Adrenal gland (tissue), 5 donors: Measurements from ENCODE around the gene AGBL1.

Source experiments
- CTCF ChIP-seq, 6 experiments: fragments of 450-650 bp in 4 of 6; fragments of 200-600 bp in 2 of 6; sonication (generic) in 1 of 6; IDR thresholded peaks; 1 replicate in 5 of 6; 2 replicates in 1 of 6; pipeline versions ENCODE4 v1.5.1 to v1.8.0; 2016 to 2021; ENCODE audit warnings: antibody characterized with exemption in 6 of 6, mild to moderate bottlenecking in 2 of 6, moderate library complexity in 1 of 6
- POLR2A ChIP-seq, 2 donors: fragments of 450-650 bp; IDR thresholded peaks; one replicate each; pipeline ENCODE4 v1.6.1; 2017; ENCODE audit warnings: antibody characterized with exemption in 2 of 2, mild to moderate bottlenecking in 2 of 2, moderate library complexity in 1 of 2
- donor health status: DM: no; HTN: no; CAD: no.

- TF ChIP-seq POLR2A (IDR thresholded peaks at IDR 0.05) (no peak), CTCF (IDR thresholded peaks at IDR 0.05) (no peak)
Measured at GRCh38 chr15:86620157-86620556, 540.5 kb downstream of the AGBL1 start.
